Upper lobe of left lung (tissue), 6 donors: Measurements from ENCODE around the gene GPR158. TPM values are rescaled to one million over a fixed set of nuclear protein-coding genes. Genes with fewer than 3 reads are reported as not detected.

ENCODE experiments used
- ATAC-seq, 2 donors: fragments of 200-7000 bp; cut with Tn5 transposase; one replicate each; pipeline ENCODE4 v1.9.1; 2022; ENCODE audit warnings: mild to moderate bottlenecking in 2 of 2, moderate library complexity in 2 of 2; ENCODE audit not compliant: low FRiP score in 2 of 2
- DNase-seq, 2 donors: peaks; one replicate each; pipeline ENCODE4 v3.0.0-alpha.2; 2019 to 2020
- H3K27ac ChIP-seq, 4 donors: fragments of 200-600 bp; sonication (generic); one replicate each; pipeline ENCODE4 v1.5.1; 2016 to 2019
- H3K27me3 ChIP-seq, 4 donors: fragments of 200-600 bp; sonication (generic); one replicate each; pipeline ENCODE4 v1.5.1; 2017 to 2019
- H3K36me3 ChIP-seq, 4 donors: fragments of 200-600 bp; sonication (generic); one replicate each; pipeline ENCODE4 v1.5.1; 2016 to 2019
- H3K4me1 ChIP-seq, 4 donors: fragments of 200-600 bp; sonication (generic); one replicate each; pipeline ENCODE4 v1.5.1; 2018 to 2019
- H3K4me3 ChIP-seq, 4 donors: fragments of 200-600 bp; sonication (generic); one replicate each; pipeline ENCODE4 v1.5.1; 2017 to 2019; ENCODE audit warnings: mild to moderate bottlenecking in 2 of 4, moderate library complexity in 1 of 4
- H3K9me3 ChIP-seq, 4 donors: fragments of 200-600 bp; sonication (generic); one replicate each; pipeline ENCODE4 v1.5.1; 2018 to 2019
- EP300 ChIP-seq, 4 donors: sonication (generic); formaldehyde crosslinking; IDR thresholded peaks; one replicate each; pipeline ENCODE4 v1.5.1; 2017; ENCODE audit warnings: antibody characterized with exemption in 4 of 4, control low read depth in 2 of 4
- POLR2A ChIP-seq, 4 donors: fragments of 450-650 bp; IDR thresholded peaks; one replicate each; pipeline ENCODE4 v1.5.1; 2016 to 2017; ENCODE audit warnings: antibody characterized with exemption in 4 of 4, mild to moderate bottlenecking in 2 of 4
- POLR2AphosphoS5 ChIP-seq, 2 donors: sonication (generic); formaldehyde crosslinking; IDR thresholded peaks; one replicate each; pipeline ENCODE4 v1.5.1; 2017; ENCODE audit warnings: antibody characterized with exemption in 2 of 2
- WGBS, 2 donors: methylation state at CpG; one replicate each; pipeline ENCODE4 v1.1.5; 2017 to 2018; 5-methylcytosine and 5-hydroxymethylcytosine counted together
- total RNA-seq, 6 donors: library from RNA; depleted of rRNA in 4 of 6; stranded (reverse); fragments of >200 nt in 4 of 6; gene quantifications; one replicate each; pipeline versions ENCODE4 v1.1.0 to v1.2.1, GENCODE V29; 2016 to 2021
- TF ChIP-seq, protein P1 (sequence below), 6 experiments: fragments of 450-650 bp in 4 of 6; fragments of 200-600 bp in 2 of 6; sonication (generic) in 2 of 6; IDR thresholded peaks; one replicate each; pipeline ENCODE4 v1.5.1; 2016 to 2019; ENCODE audit warnings: antibody characterized with exemption in 6 of 6
- donor health status: DM: no; HTN: no; CAD: no; lungs with moderate emphysema.
- donor health status: DM: no; HTN: yes; CAD: no; lungs with severe emphysema.

Gene GPR158
- total RNA-seq, 6 donors from 2014 or later, result 0.03 to 0.09 TPM; not detected in 4

DNA sequence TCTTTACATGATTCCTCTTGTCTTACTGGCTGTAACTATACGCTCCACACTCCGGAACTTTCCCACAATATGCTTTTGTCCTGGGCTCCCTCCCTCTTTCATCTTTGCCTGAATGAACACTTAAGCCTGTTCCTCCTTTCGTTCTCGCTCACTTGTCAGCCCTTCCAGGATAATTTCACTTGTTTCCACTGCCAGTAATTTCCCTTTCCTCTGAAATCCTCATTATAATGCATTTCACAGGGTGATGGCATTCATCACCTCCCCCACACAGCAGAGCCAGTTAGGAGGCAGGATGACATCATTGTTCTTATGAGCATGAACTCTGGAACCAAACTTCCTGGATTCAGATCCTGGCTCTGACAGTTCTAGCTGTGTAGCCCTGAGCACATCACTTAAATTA lies 372.6 kb downstream of the GPR158 start:
- Histone ChIP-seq H3K9me3 (no peaks in the 10 kb centered on the region), H3K36me3 (no peaks in the 10 kb centered on the region), H3K4me1 (no peaks in the 10 kb centered on the region), H3K4me3 (no peak overlapping the region), H3K27me3 (no peaks in the 10 kb centered on the region), H3K27ac (no peak overlapping the region)
- no peak for TF ChIP-seq EP300 (IDR thresholded peaks at IDR 0.05)
- TF ChIP-seq, protein P1, sequence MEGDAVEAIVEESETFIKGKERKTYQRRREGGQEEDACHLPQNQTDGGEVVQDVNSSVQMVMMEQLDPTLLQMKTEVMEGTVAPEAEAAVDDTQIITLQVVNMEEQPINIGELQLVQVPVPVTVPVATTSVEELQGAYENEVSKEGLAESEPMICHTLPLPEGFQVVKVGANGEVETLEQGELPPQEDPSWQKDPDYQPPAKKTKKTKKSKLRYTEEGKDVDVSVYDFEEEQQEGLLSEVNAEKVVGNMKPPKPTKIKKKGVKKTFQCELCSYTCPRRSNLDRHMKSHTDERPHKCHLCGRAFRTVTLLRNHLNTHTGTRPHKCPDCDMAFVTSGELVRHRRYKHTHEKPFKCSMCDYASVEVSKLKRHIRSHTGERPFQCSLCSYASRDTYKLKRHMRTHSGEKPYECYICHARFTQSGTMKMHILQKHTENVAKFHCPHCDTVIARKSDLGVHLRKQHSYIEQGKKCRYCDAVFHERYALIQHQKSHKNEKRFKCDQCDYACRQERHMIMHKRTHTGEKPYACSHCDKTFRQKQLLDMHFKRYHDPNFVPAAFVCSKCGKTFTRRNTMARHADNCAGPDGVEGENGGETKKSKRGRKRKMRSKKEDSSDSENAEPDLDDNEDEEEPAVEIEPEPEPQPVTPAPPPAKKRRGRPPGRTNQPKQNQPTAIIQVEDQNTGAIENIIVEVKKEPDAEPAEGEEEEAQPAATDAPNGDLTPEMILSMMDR (IDR thresholded peaks at IDR 0.05), result no peak
- no peak for TF ChIP-seq POLR2AphosphoS5 (IDR thresholded peaks at IDR 0.05)
- TF ChIP-seq POLR2A (IDR thresholded peaks at IDR 0.05), result no peak
- WGBS, 2 donors, result 42 to 56% methylated on average over 4 of the region's 4 CpGs
- DNase-seq, result no peak
- ATAC-seq, result no peak

DNA sequence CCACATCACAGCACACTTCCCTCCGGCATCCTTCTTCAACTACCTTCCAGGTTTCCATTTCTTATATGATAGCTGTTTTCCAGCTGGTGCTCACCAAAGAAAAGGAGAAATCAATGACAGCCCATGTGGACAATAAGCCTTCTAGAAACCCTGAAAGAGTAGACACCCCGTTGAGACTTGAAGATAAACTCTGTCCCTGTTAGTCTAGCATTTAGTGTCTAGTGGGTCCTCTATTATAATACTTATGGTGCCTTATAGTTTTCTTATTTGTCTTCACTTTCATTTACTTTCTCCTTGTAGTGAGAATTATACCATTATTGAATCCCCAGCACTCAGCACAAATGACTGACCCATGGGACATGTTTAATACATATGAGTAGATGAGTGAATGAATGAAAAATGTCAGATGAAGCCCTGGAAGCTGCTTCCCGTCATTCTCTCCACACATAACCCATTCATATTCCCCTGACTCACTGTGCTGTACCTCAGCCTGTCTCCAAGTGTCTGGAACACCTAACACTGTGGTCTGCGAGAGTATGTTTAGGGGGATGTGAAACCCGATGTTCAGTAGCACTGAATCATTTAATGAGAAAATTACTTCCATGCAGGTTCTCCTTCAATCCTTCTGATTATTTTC lies 377.6 kb downstream of the GPR158 start:
- TF ChIP-seq EP300 (IDR thresholded peaks at IDR 0.05), result no peak
- no peak for TF ChIP-seq POLR2AphosphoS5 (IDR thresholded peaks at IDR 0.05)
- TF ChIP-seq, protein P1 (IDR thresholded peaks at IDR 0.05), result no peak
- no peak for TF ChIP-seq POLR2A (IDR thresholded peaks at IDR 0.05)
- H3K27ac ChIP-seq, result no peak overlapping the region
- 76 to 80% methylated on average over 5 of the region's 5 CpGs for WGBS, 2 donors
- H3K4me1 ChIP-seq, result no peaks in the 10 kb centered on the region
- no peak for ATAC-seq
- H3K4me3 ChIP-seq, result no peak overlapping the region
- H3K9me3 ChIP-seq, result no peaks in the 10 kb centered on the region
- no peaks in the 10 kb centered on the region for H3K27me3 ChIP-seq
- DNase-seq, result no peak
- H3K36me3 ChIP-seq, result no peaks in the 10 kb centered on the region

DNA sequence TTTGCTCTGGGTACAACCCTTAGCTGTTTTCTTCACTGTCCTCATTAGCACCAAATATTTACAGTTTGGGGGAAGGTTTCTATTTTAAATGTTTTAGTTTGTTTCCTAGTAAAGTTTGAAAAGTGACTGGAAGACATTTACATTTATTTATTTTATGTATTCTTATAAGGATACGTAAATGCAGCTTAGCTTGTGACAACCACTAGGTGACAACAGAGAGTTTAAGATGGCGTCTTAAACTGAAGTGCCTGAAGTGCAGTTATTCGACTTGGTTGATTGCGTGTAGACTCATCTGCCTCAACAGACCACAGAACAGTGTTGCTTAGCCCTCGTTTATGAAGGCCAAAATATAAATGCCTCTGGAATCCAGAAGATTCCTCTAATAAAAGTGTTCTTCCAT lies 381.1 kb downstream of the GPR158 start:
- Histone ChIP-seq H3K4me3 (no peak overlapping the region), H3K4me1 (no peaks in the 10 kb centered on the region), H3K27ac (no peak overlapping the region), H3K36me3 (no peaks in the 10 kb centered on the region), H3K9me3 (no peaks in the 10 kb centered on the region), H3K27me3 (no peaks in the 10 kb centered on the region)
- TF ChIP-seq POLR2A (IDR thresholded peaks at IDR 0.05) (no peak), POLR2AphosphoS5 (IDR thresholded peaks at IDR 0.05) (no peak), EP300 (IDR thresholded peaks at IDR 0.05) (no peak)
- TF ChIP-seq, protein P1 (IDR thresholded peaks at IDR 0.05), result no peak
- DNase-seq (no peak), ATAC-seq (no peak)
- WGBS, 2 donors, result 84 to 92% methylated on average over 5 of the region's 5 CpGs

DNA sequence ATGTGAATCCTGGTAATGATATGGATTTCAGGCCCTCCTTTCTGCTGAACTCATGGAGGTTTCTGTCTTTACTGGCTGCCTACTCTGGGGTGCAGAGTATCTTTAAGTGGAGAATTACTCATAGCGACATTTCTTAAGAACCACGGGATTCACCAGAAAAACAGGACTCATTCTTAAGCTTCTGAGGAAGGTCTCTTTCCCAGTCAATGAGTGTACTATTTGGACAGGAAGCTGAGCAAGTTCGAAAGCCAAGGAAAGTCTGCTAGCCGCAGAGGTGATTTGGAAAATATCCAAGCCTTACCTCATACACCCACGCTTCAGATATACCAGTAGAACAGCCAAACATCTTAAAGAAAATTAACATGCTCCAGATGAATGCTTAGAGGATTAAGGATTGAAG lies 381.7 kb downstream of the GPR158 start:
- TF ChIP-seq POLR2AphosphoS5 (IDR thresholded peaks at IDR 0.05) (no peak), POLR2A (IDR thresholded peaks at IDR 0.05) (no peak), EP300 (IDR thresholded peaks at IDR 0.05) (no peak)
- TF ChIP-seq, protein P1 (IDR thresholded peaks at IDR 0.05), result no peak
- WGBS, 2 donors, result 36 to 46% methylated on average over 5 of the region's 5 CpGs

DNA sequence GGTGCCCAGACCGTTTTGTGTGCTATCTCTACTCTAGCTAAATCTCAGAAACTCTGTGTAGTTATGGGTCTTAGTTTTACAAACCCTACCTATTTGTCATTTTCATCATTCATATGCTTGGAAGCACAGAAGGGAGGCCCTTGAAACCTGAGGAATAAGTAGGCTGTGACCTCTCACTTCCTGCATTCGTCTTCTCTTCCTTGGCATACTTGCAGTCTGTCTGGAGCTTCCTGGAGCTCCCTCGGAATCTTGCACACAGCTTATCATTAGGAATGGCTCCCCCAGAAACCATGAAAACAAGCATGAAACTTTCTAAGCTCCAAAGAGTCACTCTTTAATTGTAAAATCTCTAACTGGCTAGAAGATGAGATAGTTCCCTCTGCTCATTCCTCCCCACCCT lies 382.3 kb downstream of the GPR158 start:
- H3K9me3 ChIP-seq, result no peaks in the 10 kb centered on the region
- H3K36me3 ChIP-seq, result no peaks in the 10 kb centered on the region
- no peak overlapping the region for H3K27ac ChIP-seq
- DNase-seq (no peak), ATAC-seq (no peak)
- WGBS, 2 donors, result 34 to 42% methylated on average over 3 of the region's 3 CpGs
- H3K4me3 ChIP-seq, result no peak overlapping the region
- no peak for TF ChIP-seq EP300 (IDR thresholded peaks at IDR 0.05)
- TF ChIP-seq POLR2AphosphoS5 (IDR thresholded peaks at IDR 0.05), result no peak
- TF ChIP-seq, protein P1 (IDR thresholded peaks at IDR 0.05), result no peak
- TF ChIP-seq POLR2A (IDR thresholded peaks at IDR 0.05), result no peak
- no peaks in the 10 kb centered on the region for H3K4me1 ChIP-seq
- no peaks in the 10 kb centered on the region for H3K27me3 ChIP-seq

More for the DNA sequence above, 381.7 kb downstream of the GPR158 start:
- Histone ChIP-seq H3K9me3 (no peaks in the 10 kb centered on the region), H3K36me3 (no peaks in the 10 kb centered on the region), H3K4me3 (no peak overlapping the region), H3K4me1 (no peaks in the 10 kb centered on the region), H3K27ac (no peak overlapping the region), H3K27me3 (no peaks in the 10 kb centered on the region)
- DNase-seq (no peak), ATAC-seq (no peak)
